Neuronal stem cell (in vitro differentiated cells): ENCODE results near the gene PACS1.

Experiments used
- DNase-seq: peaks from one replicate; pipeline ENCODE4 v3.0.0-alpha.2; 2013; ENCODE audit warnings: low spot score
- H2AFZ ChIP-seq: one replicate; pipeline ENCODE4 v1.6.1; 2013; ENCODE audit warnings: mild to moderate bottlenecking, low read length, inconsistent platforms
- H2AK5ac ChIP-seq: 2 replicates; pipeline ENCODE4 v1.6.1; 2013; ENCODE audit warnings: low read depth, mild to moderate bottlenecking, inconsistent platforms, low read length, moderate library complexity, mixed read lengths
- H2BK120ac ChIP-seq: 2 replicates; pipeline ENCODE4 v1.6.1; 2013; ENCODE audit warnings: low read depth, mild to moderate bottlenecking, inconsistent platforms, low read length, moderate library complexity, mixed read lengths
- H2BK12ac ChIP-seq: one replicate; pipeline ENCODE4 v1.6.1; 2013; ENCODE audit warnings: low read length, inconsistent platforms
- H2BK15ac ChIP-seq: 2 replicates; pipeline ENCODE4 v1.6.1; 2013; ENCODE audit warnings: mild to moderate bottlenecking, low read length, inconsistent platforms, mixed read lengths
- H2BK5ac ChIP-seq: one replicate; pipeline ENCODE4 v1.6.1; 2013; ENCODE audit warnings: inconsistent platforms, mild to moderate bottlenecking, low read length, moderate library complexity
- H3K14ac ChIP-seq: one replicate; pipeline ENCODE4 v1.6.1; 2013; ENCODE audit warnings: low read length, inconsistent platforms
- H3K18ac ChIP-seq: 2 replicates; pipeline ENCODE4 v1.6.1; 2013; ENCODE audit warnings: low read length, inconsistent platforms
- H3K23ac ChIP-seq: 2 replicates; pipeline ENCODE4 v1.6.1; 2013; ENCODE audit warnings: low read depth, mild to moderate bottlenecking, mixed read lengths, low read length, inconsistent platforms; ENCODE audit not compliant: poor library complexity
- H3K27ac ChIP-seq: replicated peaks from 3 replicates; pipeline ENCODE4 v1.5.1; 2013; ENCODE audit warnings: low read length, inconsistent platforms
- H3K27me3 ChIP-seq, 3 experiments: 2 replicates each; pipeline ENCODE4 v1.6.1; 2013; ENCODE audit warnings: low read length in 3 of 3, mild to moderate bottlenecking in 2 of 3, inconsistent platforms in 1 of 3, low read depth in 1 of 3, mixed read lengths in 1 of 3, moderate library complexity in 1 of 3; ENCODE audit not compliant: control insufficient read depth in 3 of 3, insufficient read depth in 3 of 3
- H3K36me3 ChIP-seq, 2 donors: replicated peaks in 1 of 2; 2 replicates each; pipeline ENCODE4 v1.6.1; 2013; ENCODE audit warnings: low read length in 2 of 2; ENCODE audit not compliant: control insufficient read depth in 2 of 2, insufficient read depth in 2 of 2
- H3K4ac ChIP-seq: 2 replicates; pipeline ENCODE4 v1.6.1; 2013; ENCODE audit warnings: inconsistent platforms, mild to moderate bottlenecking, low read length, moderate library complexity
- H3K4me1 ChIP-seq, 2 donors: 1 replicate in 1 of 2; 2 replicates in 1 of 2; pipeline ENCODE4 v1.6.1; 2013; ENCODE audit warnings: low read length in 2 of 2, low read depth in 1 of 2; ENCODE audit not compliant: control insufficient read depth in 2 of 2, insufficient read depth in 1 of 2
- H3K4me2 ChIP-seq: one replicate; pipeline ENCODE4 v1.6.1; 2013; ENCODE audit warnings: mild to moderate bottlenecking, low read length, inconsistent platforms; ENCODE audit not compliant: insufficient read depth, poor library complexity, severe bottlenecking
- H3K4me3 ChIP-seq, 2 donors: 2 replicates each; pipeline ENCODE4 v1.5.1; 2013; ENCODE audit warnings: low read length in 2 of 2, mild to moderate bottlenecking in 2 of 2, inconsistent platforms in 1 of 2, moderate library complexity in 1 of 2
- H3K79me1 ChIP-seq: one replicate; pipeline ENCODE4 v1.6.1; 2013; ENCODE audit warnings: low read depth, mild to moderate bottlenecking, inconsistent platforms, low read length, moderate library complexity
- H3K9ac ChIP-seq: one replicate; pipeline ENCODE4 v1.6.1; 2013; ENCODE audit warnings: mild to moderate bottlenecking, low read depth, low read length, inconsistent platforms; ENCODE audit not compliant: poor library complexity
- H3K9me3 ChIP-seq, 2 donors: replicated peaks in 1 of 2; 2 replicates each; pipeline versions ENCODE3 to v1.6.1; 2013; ENCODE audit warnings: low read length in 2 of 2, mild to moderate bottlenecking in 2 of 2, inconsistent platforms in 1 of 2, low read depth in 1 of 2, mixed read lengths in 1 of 2, moderate library complexity in 1 of 2; ENCODE audit not compliant: control insufficient read depth in 2 of 2, insufficient read depth in 1 of 2
- H4K8ac ChIP-seq: one replicate; pipeline ENCODE4 v1.6.1; 2013; ENCODE audit warnings: low read depth, mild to moderate bottlenecking, inconsistent platforms, low read length, moderate library complexity
- H4K91ac ChIP-seq: one replicate; pipeline ENCODE4 v1.6.1; 2013; ENCODE audit warnings: low read length, low read depth, mild to moderate bottlenecking, inconsistent platforms; ENCODE audit not compliant: poor library complexity
- WGBS, 2 donors: extraction: QIAGEN DNeasy Blood & Tissue Kit; methylation state at CpG; one replicate each; pipeline ENCODE4 v1.1.7; 2013; ENCODE audit warnings: missing lambda C conversion rate in 2 of 2, mixed read lengths in 1 of 2; ENCODE audit not compliant: insufficient read length in 2 of 2, insufficient replicate concordance in 1 of 2; ENCODE audit errors: extremely low coverage in 2 of 2; 5-methylcytosine and 5-hydroxymethylcytosine counted together

PACS1 gene

DNA sequence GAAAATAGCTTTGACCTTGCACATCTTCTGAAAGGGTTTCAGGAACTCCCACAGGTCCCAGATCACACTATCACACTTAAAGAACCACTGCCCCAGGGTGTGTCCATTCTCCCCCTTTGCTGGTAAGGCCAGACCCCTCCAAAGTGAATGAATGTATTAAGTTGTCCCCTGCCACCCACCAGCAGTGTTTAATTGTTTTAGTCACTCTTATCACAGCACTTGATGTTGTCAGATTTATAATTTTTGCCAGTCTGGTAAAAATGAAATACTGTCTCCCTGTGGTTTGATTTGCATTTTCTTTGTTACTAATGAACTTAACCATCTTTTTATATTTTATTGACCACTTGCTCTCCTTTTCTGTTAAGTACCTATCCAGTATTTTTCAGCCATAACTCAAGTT lies 108.8 kb downstream of the PACS1 start:
- Histone ChIP-seq H3K18ac (no peak overlapping the region), H2AFZ (no peak overlapping the region), H2BK15ac (no peak overlapping the region), H2BK5ac (no peak overlapping the region), H2BK12ac (no peak overlapping the region), H3K14ac (no peak overlapping the region), H3K23ac (no peak overlapping the region), H3K9me3 (no peaks in the 10 kb centered on the region), H3K4ac (no peak overlapping the region), H3K4me1 (no peaks in the 10 kb centered on the region), H2AK5ac (no peak overlapping the region), H3K79me1 (no peaks in the 10 kb centered on the region), H3K4me2 (no peak overlapping the region), H3K27me3 (no peaks in the 10 kb centered on the region), H3K27ac (no peak overlapping the region), H3K9ac (no peak overlapping the region), H2BK120ac (no peak overlapping the region), H3K36me3 (no peaks in the 10 kb centered on the region), H4K8ac (no peak overlapping the region), H3K4me3 (no peak overlapping the region), H4K91ac (no peak overlapping the region)
- DNase-seq = no peak

DNA sequence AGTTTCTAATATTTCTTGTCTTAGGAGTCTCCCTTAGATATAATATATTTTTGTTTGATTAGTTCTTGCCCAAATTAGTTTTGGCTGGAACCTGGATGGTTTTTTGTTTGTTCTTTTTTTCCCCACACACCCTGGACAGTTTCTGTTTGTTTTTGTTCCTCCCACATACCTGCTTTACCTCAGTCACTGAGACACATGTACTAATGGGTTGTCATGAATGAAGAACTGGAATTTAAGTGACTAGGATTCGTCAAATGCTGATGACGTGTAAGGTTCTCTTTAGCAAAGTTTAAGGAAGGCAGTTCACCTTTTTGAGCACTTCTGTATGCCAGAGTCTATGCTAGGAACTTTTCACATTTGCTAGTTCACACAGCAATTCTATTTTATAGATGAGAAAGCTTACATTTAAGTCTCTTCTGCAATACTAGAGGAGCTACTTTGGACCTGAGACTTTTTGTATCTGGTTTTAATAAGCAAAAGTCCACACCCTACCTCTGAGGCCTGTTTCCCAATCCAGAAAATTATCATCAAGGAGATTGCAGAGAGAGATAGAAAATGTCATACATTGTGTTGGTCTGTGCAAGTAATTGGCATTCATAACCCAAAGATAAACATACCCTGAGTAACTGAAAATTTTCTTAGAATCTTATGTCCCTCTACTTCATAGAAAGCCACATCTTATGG lies 111.7 kb downstream of the PACS1 start:
- Histone ChIP-seq H3K23ac (no peak overlapping the region), H2BK120ac (no peak overlapping the region), H4K8ac (no peak overlapping the region), H3K4ac (no peak overlapping the region), H3K79me1 (no peaks in the 10 kb centered on the region), H2AK5ac (no peak overlapping the region), H3K9me3 (no peaks in the 10 kb centered on the region), H3K27me3 (no peaks in the 10 kb centered on the region), H2AFZ (no peak overlapping the region), H3K9ac (no peak overlapping the region), H2BK5ac (no peak overlapping the region), H4K91ac (no peak overlapping the region), H3K14ac (no peak overlapping the region), H2BK15ac (no peak overlapping the region), H3K4me2 (no peak overlapping the region), H3K27ac (no peak overlapping the region), H3K18ac (no peak overlapping the region), H3K36me3 (no peaks in the 10 kb centered on the region), H2BK12ac (no peak overlapping the region), H3K4me1 (no peaks in the 10 kb centered on the region), H3K4me3 (no peak overlapping the region)
- no peak for DNase-seq
- no CpG with 5 or more reads among the region's 2 CpGs for WGBS, 2 donors

DNA sequence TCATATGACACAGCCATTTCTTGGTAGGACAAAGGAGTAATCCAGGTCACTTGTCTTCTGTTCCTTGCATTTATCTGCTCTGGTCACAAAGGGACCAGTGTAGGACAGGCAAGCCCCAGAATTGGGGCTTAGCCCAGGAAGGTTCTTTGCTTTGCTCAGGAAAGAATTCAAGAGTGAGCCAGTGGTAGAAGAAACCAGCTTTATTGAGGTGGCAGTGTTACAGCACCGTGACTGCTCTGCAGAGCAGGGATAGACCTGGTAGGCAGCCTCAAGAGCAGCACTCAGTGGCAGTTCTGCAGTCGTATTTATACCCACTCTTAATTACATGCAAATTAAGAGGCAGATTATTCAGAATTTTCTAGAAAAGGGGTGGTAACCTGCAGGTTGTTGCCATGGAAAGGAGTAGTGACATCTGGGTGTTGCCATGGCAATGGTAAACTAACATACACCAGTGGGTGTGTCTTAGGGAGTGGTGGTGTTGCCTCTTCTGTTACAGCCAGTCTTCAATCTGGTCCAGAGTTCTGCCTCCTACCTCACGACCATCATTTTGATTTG lies 113.5 kb downstream of the PACS1 start:
- no peak overlapping the region for H2BK15ac ChIP-seq
- no peak overlapping the region for H3K18ac ChIP-seq
- H3K4me1 ChIP-seq = no peaks in the 10 kb centered on the region
- H3K36me3 ChIP-seq = no peaks in the 10 kb centered on the region
- H2BK12ac ChIP-seq = no peak overlapping the region
- H2BK120ac ChIP-seq = no peak overlapping the region
- no peak overlapping the region for H3K4ac ChIP-seq
- peaks cover 0 to 3% of the 10 kb centered on the region in 2 donors for H3K9me3 ChIP-seq
- no peak overlapping the region for H2AK5ac ChIP-seq
- H4K8ac ChIP-seq = no peak overlapping the region
- H3K4me3 ChIP-seq = no peak overlapping the region
- DNase-seq = no peak
- no peak overlapping the region for H3K4me2 ChIP-seq
- H4K91ac ChIP-seq = no peak overlapping the region
- H3K27me3 ChIP-seq = no peaks in the 10 kb centered on the region
- H2BK5ac ChIP-seq = no peak overlapping the region
- no peak overlapping the region for H3K27ac ChIP-seq
- no peak overlapping the region for H2AFZ ChIP-seq
- H3K23ac ChIP-seq = no peak overlapping the region
- no CpG with 5 or more reads among the region's 3 CpGs for WGBS, 2 donors
- no peak overlapping the region for H3K14ac ChIP-seq
- no peak overlapping the region for H3K9ac ChIP-seq
- no peaks in the 10 kb centered on the region for H3K79me1 ChIP-seq

DNA sequence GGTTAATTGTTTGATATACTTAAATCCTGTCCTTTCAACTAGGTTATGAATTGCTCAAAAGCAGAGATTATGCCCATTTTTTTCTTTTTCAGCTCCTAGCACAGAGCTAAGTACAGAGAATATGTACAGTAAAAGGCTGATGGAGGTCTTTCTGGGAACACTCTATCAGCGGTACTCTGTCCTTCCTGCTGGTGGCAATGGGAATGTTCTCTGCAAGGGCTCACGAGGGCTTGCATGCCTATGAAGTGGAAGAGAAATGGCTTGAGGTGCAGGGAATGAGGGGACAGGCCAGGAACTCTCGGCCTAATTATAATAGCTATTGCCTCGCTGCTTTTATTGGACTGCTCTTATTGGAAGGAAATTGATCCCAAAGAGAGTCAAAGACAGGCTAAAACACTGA lies 114.7 kb downstream of the PACS1 start:
- Histone ChIP-seq H3K27me3 (no peaks in the 10 kb centered on the region), H2BK120ac (no peak overlapping the region), H3K36me3 (no peaks in the 10 kb centered on the region), H3K9me3 (peaks cover 0 to 3% of the 10 kb centered on the region in 2 donors), H3K4me1 (no peaks in the 10 kb centered on the region), H3K4ac (no peak overlapping the region), H3K27ac (no peak overlapping the region), H3K14ac (no peak overlapping the region), H2BK15ac (no peak overlapping the region), H2BK12ac (no peak overlapping the region), H4K91ac (no peak overlapping the region), H3K4me3 (no peak overlapping the region), H3K79me1 (no peaks in the 10 kb centered on the region), H3K18ac (no peak overlapping the region), H2AFZ (no peak overlapping the region), H2BK5ac (no peak overlapping the region), H3K23ac (no peak overlapping the region), H3K9ac (no peak overlapping the region), H2AK5ac (no peak overlapping the region), H3K4me2 (no peak overlapping the region), H4K8ac (no peak overlapping the region)
- no peak for DNase-seq
- WGBS, 2 donors = no CpG with 5 or more reads among the region's 4 CpGs
